GM12801 (cell line): ENCODE measurements around the gene ZNF438.

Experiments
- CTCF ChIP-seq: IDR thresholded peaks from one replicate; pipeline ENCODE4 v1.5.1; 2011; ENCODE audit warnings: control low read depth; ENCODE audit not compliant: insufficient read length; ENCODE audit errors: extremely low read depth

Gene ZNF438

GRCh38 chr10:30996481-30997005 lies 35.1 kb downstream of the ZNF438 start:
- TF ChIP-seq CTCF: no peak

GRCh38 chr10:30995081-30995770 lies 36.4 kb downstream of the ZNF438 start:
- TF ChIP-seq CTCF: no peak

- no peak for TF ChIP-seq CTCF
Measured at GRCh38 chr10:30993155-30993554, 38.5 kb downstream of the ZNF438 start.

- no peak for TF ChIP-seq CTCF
Measured at GRCh38 chr10:30992681-30993080, 39.0 kb downstream of the ZNF438 start.

GRCh38 chr10:30991647-30992011 lies 40.0 kb downstream of the ZNF438 start:
- TF ChIP-seq CTCF: no peak

- no peak for TF ChIP-seq CTCF
Measured at GRCh38 chr10:30990971-30991646, 40.6 kb downstream of the ZNF438 start.

- TF ChIP-seq CTCF: no peak
Measured at GRCh38 chr10:30990351-30990750, 41.3 kb downstream of the ZNF438 start.
